SK-N-SH (cell line): ENCODE data around the gene JPH3. TPM values are rescaled to one million over a fixed set of nuclear protein-coding genes. Genes with fewer than 3 reads are reported as not detected.

Experiments
- CTCF ChIA-PET: fragments of 300-600, 350-600 bp; formaldehyde crosslinking; extraction: SDS; loops from one replicate; lab custom pipeline; 2021; lab: Yijun Ruan, JAX
- POLR2A ChIA-PET: fragments of 350-600 bp; sonication (Branson Sonifier 250); formaldehyde crosslinking; extraction: SDS; loops from one replicate; lab custom pipeline; 2020; ENCODE audit warnings: antibody characterized with exemption, inconsistent platforms; lab: Yijun Ruan, JAX
- DNase-seq: peaks from one replicate; pipeline ENCODE4 v3.0.0; 2012
- H2AFZ ChIP-seq: fragments of 200-600 bp; sonication (generic); 2 replicates; pipeline ENCODE4 v1.8.1; 2016; ENCODE audit warnings: antibody characterized with exemption, mild to moderate bottlenecking, low read depth
- H3F3A ChIP-seq: fragments of 200-600 bp; sonication (generic); replicated peaks from 2 replicates; pipeline ENCODE3; 2016; ENCODE audit warnings: antibody characterized with exemption, mild to moderate bottlenecking; ENCODE audit not compliant: insufficient read depth
- H3K27ac ChIP-seq, 2 experiments: fragments of 200-500 bp in 1 of 2; fragments of 200-600 bp in 1 of 2; sonication (Bioruptor generic) in 1 of 2; sonication (generic), shearing (Covaris generic) in 1 of 2; 2 replicates each; pipeline versions ENCODE4 v1.5.1 to v1.6.1; 2014 to 2016; ENCODE audit warnings: low read depth in 2 of 2, inconsistent platforms in 1 of 2, low read length in 1 of 2, mild to moderate bottlenecking in 1 of 2, mixed read lengths in 1 of 2
- H3K27me3 ChIP-seq: fragments of 200-600 bp; sonication (generic), shearing (Covaris generic); 2 replicates; pipeline ENCODE4 v1.6.1; 2016; ENCODE audit warnings: mixed run types; ENCODE audit not compliant: insufficient read depth
- H3K36me3 ChIP-seq, 2 experiments: fragments of 200-500 bp in 1 of 2; fragments of 200-600 bp in 1 of 2; sonication (Bioruptor generic) in 1 of 2; sonication (generic) in 1 of 2; replicated peaks in 1 of 2; 2 replicates each; pipeline versions ENCODE3 to v1.5.1; 2014 to 2016; ENCODE audit warnings: low read length in 1 of 2, mild to moderate bottlenecking in 1 of 2; ENCODE audit not compliant: insufficient read depth in 2 of 2, control insufficient read depth in 1 of 2
- H3K4me1 ChIP-seq, 2 experiments: fragments of 200-500 bp in 1 of 2; fragments of 200-600 bp in 1 of 2; sonication (Bioruptor generic) in 1 of 2; sonication (generic), shearing (Covaris generic) in 1 of 2; 2 replicates each; pipeline versions ENCODE4 v1.5.1 to v1.6.1; 2014 to 2016; ENCODE audit warnings: low read depth in 1 of 2, low read length in 1 of 2, mixed run types in 1 of 2; ENCODE audit not compliant: insufficient read depth in 2 of 2, control insufficient read depth in 1 of 2
- H3K4me2 ChIP-seq: fragments of 200-600 bp; sonication (generic), shearing (Covaris generic); 2 replicates; pipeline ENCODE4 v1.6.1; 2017; ENCODE audit warnings: mixed run types
- H3K4me3 ChIP-seq, 2 experiments: fragments of 200-500 bp in 1 of 2; fragments of 200-600 bp in 1 of 2; sonication (Bioruptor generic) in 1 of 2; sonication (generic), shearing (Covaris generic) in 1 of 2; 2 replicates each; pipeline versions ENCODE4 v1.5.1 to v1.8.1; 2014 to 2016; ENCODE audit warnings: low read depth in 2 of 2, inconsistent platforms in 1 of 2, low read length in 1 of 2, mild to moderate bottlenecking in 1 of 2, mixed read lengths in 1 of 2, moderate library complexity in 1 of 2
- H3K79me2 ChIP-seq: fragments of 200-600 bp; sonication (generic); 2 replicates; pipeline ENCODE4 v1.8.1; 2017; ENCODE audit warnings: mild to moderate bottlenecking; ENCODE audit not compliant: insufficient read depth
- H3K9ac ChIP-seq: fragments of 200-600 bp; sonication (generic); 2 replicates; pipeline ENCODE4 v1.6.1; 2017; ENCODE audit warnings: mixed run types
- H3K9me2 ChIP-seq: fragments of 200-600 bp; sonication (generic); 2 replicates; pipeline ENCODE4 v1.6.1; 2017; ENCODE audit warnings: mixed run types
- H3K9me3 ChIP-seq: fragments of 200-600 bp; sonication (generic); 2 replicates; pipeline ENCODE4 v1.6.1; 2017; ENCODE audit warnings: mixed run types, mild to moderate bottlenecking, moderate library complexity
- H4K20me1 ChIP-seq: fragments of 200-600 bp; sonication (generic); 2 replicates; pipeline ENCODE4 v1.6.1; 2017; ENCODE audit warnings: mild to moderate bottlenecking, mixed run types; ENCODE audit not compliant: insufficient read depth
- ELF1 ChIP-seq: IDR thresholded peaks from 2 replicates; pipeline ENCODE4 v1.4.0; 2012
- EZH2phosphoT487 ChIP-seq: fragments of 200-600 bp; sonication (generic); IDR thresholded peaks from 2 replicates; pipeline ENCODE4 v1.6.1; 2017; ENCODE audit warnings: low read depth, mixed run types, mild to moderate bottlenecking, antibody characterized with exemption, moderate library complexity, borderline replicate concordance
- FOSL2 ChIP-seq: IDR thresholded peaks from 2 replicates; pipeline ENCODE4 v1.4.0; 2012; ENCODE audit warnings: low read depth, mild to moderate bottlenecking, moderate library complexity, borderline replicate concordance
- FOXJ3 ChIP-seq: sonication (generic); formaldehyde crosslinking; IDR thresholded peaks from 2 replicates; pipeline ENCODE4 v1.5.1; 2020; ENCODE audit warnings: mild to moderate bottlenecking, missing genetic modification reagents
- FOXM1 ChIP-seq: IDR thresholded peaks from 2 replicates; pipeline ENCODE4 v1.4.0; 2012; ENCODE audit warnings: low read depth, mild to moderate bottlenecking
- IRF3 ChIP-seq: fragments of 150-350 bp; IDR thresholded peaks from 2 replicates; pipeline ENCODE4 v1.6.1; 2016; ENCODE audit warnings: mild to moderate bottlenecking, low read depth, low read length
- MXI1 ChIP-seq: IDR thresholded peaks from 2 replicates; pipeline ENCODE4 v1.6.1; 2012; ENCODE audit warnings: mild to moderate bottlenecking, low read depth, low read length, improper control_type of control experiment
- NRF1 ChIP-seq: IDR thresholded peaks from 2 replicates; pipeline ENCODE4 v1.6.1; 2012; ENCODE audit warnings: low read depth, mild to moderate bottlenecking, low read length
- RCOR1 ChIP-seq: fragments of 150-350 bp; IDR thresholded peaks from 2 replicates; pipeline ENCODE4 v1.6.1; 2017; ENCODE audit warnings: antibody characterized with exemption, low read length
- SMC3 ChIP-seq: IDR thresholded peaks from 2 replicates; pipeline ENCODE4 v1.6.1; 2012; ENCODE audit warnings: low read depth, low read length, improper control_type of control experiment
- TCF12 ChIP-seq: IDR thresholded peaks from 2 replicates; pipeline ENCODE4 v1.4.0; 2012
- TEAD4 ChIP-seq: IDR thresholded peaks from 2 replicates; pipeline ENCODE4 v1.4.0; 2012; ENCODE audit warnings: mild to moderate bottlenecking, borderline replicate concordance; ENCODE audit not compliant: insufficient read depth
- WGBS: methylation state at CpG from one replicate; pipeline ENCODE4 v1.1.6; 2017; ENCODE audit warnings: low lambda C conversion rate; 5-methylcytosine and 5-hydroxymethylcytosine counted together
- polyA plus RNA-seq, 3 experiments: library from polyadenylated mRNA; depleted of rRNA; stranded (reverse); fragments of >200 nt; gene quantifications; 2 replicates each; pipeline ENCODE4 v1.2.3, GENCODE V29; 2012
- TF ChIP-seq, protein P1 (sequence below): IDR thresholded peaks from 2 replicates; pipeline ENCODE4 v1.4.0; 2012; ENCODE audit warnings: low read depth, borderline replicate concordance
- TF ChIP-seq, protein P2 (sequence below): IDR thresholded peaks from 2 replicates; pipeline ENCODE4 v1.6.1; 2012; ENCODE audit warnings: mild to moderate bottlenecking, low read depth, low read length, moderate library complexity

JPH3 gene
- polyA plus RNA-seq, 1 of the 3 experiments (the other 2 are of a cell fraction): 0.25 TPM

DNA sequence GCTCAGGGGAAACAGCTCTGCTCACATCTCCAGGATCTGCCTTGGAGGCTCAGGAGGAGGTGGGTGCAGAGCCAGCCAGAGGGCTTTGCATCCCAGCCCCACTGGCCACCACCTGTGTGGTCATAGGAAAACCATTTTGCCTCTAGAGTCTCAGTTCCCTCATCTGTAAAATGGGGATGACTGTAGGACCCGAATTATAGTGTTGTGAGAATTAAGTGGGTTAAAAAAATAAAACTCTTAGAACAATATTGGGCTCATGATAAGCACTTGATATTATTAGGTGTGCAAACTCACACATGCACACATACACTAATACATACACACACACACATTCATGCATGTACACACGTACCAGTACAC lies 19.4 kb upstream of the JPH3 start:
- H3K9ac ChIP-seq: peak overlapping the region; percentile 77; the same call in 1 of the 2 replicates
- peak overlapping the region; percentile 81 for H3K4me2 ChIP-seq
- H3K4me1 ChIP-seq: peaks cover 14 to 19% of the 10 kb centered on the region in 2 experiments; a peak in 3 of 4 replicates
- no peaks in the 10 kb centered on the region for H3K79me2 ChIP-seq
- H3K27ac ChIP-seq: peak overlapping the region in 1 of 2 experiments; percentile 99; a peak in 2 of 4 replicates
- DNase-seq: no peak
- no peaks in the 10 kb centered on the region for H3K36me3 ChIP-seq
- WGBS: 73% methylated on average over 2 of the region's 2 CpGs
- CTCF ChIA-PET: interaction anchor here (1.1 to 11.7 kb wide), 7 partner anchors 11 to 196 kb away, joined by 3 to 229 read pairs (median 5); no protein-coding TSS in a partner anchor
- H2AFZ ChIP-seq: no peak overlapping the region
- no peak overlapping the region for H3K4me3 ChIP-seq
- H3F3A ChIP-seq: peaks cover 24% of the 10 kb centered on the region
- H3K9me3 ChIP-seq: no peaks in the 10 kb centered on the region
- no peaks in the 10 kb centered on the region for H3K27me3 ChIP-seq
- no peaks in the 10 kb centered on the region for H3K9me2 ChIP-seq
- POLR2A ChIA-PET: no interaction called here
- TF ChIP-seq MXI1 (no peak), FOSL2 (no peak), RCOR1 (no peak), ELF1 (no peak), NRF1 (no peak), FOXM1 (no peak), FOXJ3 (CRISPR knock-in tag) (no peak), TCF12 (no peak), TEAD4 (no peak), SMC3 (no peak), IRF3 (no peak), EZH2phosphoT487 (no peak)
- TF ChIP-seq, protein P1, sequence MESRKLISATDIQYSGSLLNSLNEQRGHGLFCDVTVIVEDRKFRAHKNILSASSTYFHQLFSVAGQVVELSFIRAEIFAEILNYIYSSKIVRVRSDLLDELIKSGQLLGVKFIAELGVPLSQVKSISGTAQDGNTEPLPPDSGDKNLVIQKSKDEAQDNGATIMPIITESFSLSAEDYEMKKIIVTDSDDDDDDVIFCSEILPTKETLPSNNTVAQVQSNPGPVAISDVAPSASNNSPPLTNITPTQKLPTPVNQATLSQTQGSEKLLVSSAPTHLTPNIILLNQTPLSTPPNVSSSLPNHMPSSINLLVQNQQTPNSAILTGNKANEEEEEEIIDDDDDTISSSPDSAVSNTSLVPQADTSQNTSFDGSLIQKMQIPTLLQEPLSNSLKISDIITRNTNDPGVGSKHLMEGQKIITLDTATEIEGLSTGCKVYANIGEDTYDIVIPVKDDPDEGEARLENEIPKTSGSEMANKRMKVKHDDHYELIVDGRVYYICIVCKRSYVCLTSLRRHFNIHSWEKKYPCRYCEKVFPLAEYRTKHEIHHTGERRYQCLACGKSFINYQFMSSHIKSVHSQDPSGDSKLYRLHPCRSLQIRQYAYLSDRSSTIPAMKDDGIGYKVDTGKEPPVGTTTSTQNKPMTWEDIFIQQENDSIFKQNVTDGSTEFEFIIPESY: no peak
- TF ChIP-seq, protein P2, sequence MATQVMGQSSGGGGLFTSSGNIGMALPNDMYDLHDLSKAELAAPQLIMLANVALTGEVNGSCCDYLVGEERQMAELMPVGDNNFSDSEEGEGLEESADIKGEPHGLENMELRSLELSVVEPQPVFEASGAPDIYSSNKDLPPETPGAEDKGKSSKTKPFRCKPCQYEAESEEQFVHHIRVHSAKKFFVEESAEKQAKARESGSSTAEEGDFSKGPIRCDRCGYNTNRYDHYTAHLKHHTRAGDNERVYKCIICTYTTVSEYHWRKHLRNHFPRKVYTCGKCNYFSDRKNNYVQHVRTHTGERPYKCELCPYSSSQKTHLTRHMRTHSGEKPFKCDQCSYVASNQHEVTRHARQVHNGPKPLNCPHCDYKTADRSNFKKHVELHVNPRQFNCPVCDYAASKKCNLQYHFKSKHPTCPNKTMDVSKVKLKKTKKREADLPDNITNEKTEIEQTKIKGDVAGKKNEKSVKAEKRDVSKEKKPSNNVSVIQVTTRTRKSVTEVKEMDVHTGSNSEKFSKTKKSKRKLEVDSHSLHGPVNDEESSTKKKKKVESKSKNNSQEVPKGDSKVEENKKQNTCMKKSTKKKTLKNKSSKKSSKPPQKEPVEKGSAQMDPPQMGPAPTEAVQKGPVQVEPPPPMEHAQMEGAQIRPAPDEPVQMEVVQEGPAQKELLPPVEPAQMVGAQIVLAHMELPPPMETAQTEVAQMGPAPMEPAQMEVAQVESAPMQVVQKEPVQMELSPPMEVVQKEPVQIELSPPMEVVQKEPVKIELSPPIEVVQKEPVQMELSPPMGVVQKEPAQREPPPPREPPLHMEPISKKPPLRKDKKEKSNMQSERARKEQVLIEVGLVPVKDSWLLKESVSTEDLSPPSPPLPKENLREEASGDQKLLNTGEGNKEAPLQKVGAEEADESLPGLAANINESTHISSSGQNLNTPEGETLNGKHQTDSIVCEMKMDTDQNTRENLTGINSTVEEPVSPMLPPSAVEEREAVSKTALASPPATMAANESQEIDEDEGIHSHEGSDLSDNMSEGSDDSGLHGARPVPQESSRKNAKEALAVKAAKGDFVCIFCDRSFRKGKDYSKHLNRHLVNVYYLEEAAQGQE: no peak
- no peaks in the 10 kb centered on the region for H4K20me1 ChIP-seq
